Activated T-cell treated with anti-CD3 and anti-CD28 coated beads for 48 hours (primary cell): Measurements from ENCODE around the gene AKIRIN1.
"Not testable (repeated sequence)": the region's sequence is repeated elsewhere in the genome, so short reads cannot be mapped to it uniquely, and the experiment has no call there.

Experiments
- DNase-seq: peaks from one replicate; pipeline ENCODE4 v3.0.0-alpha.2; 2020; ENCODE audit warnings: low read depth

Gene AKIRIN1

GRCh38 chr1:38990738-38991637, at the start of gene AKIRIN1:
TSS of gene AKIRIN1 (plus strand) at chr1:38991276. CDS start at chr1:38991381, 105 bp downstream.
- DNase-seq: peak; percentile 99

GRCh38 chr1:38941527-38942019, 49.5 kb upstream of the AKIRIN1 start, which contains the start of gene RHBDL2:
TSS of gene RHBDL2 (minus strand) at chr1:38941830. CDS start at chr1:38919212, 22,618 bp downstream.
- DNase-seq: no peak

GRCh38 chr1:38942664-38943428, 48.2 kb upstream of the AKIRIN1 start:
- no peak for DNase-seq

GRCh38 chr1:38944547-38944946, 46.5 kb upstream of the AKIRIN1 start:
- no peak for DNase-seq

GRCh38 chr1:38950553-38950952, 40.5 kb upstream of the AKIRIN1 start:
- no peak for DNase-seq

- no peak for DNase-seq
Measured at GRCh38 chr1:38953433-38953860, 37.6 kb upstream of the AKIRIN1 start.

- DNase-seq: no peak
Measured at GRCh38 chr1:38958967-38959366, 32.1 kb upstream of the AKIRIN1 start.

GRCh38 chr1:38962113-38962512, 29.0 kb upstream of the AKIRIN1 start:
- no peak for DNase-seq

- no peak for DNase-seq
Measured at GRCh38 chr1:38962560-38962959, 28.5 kb upstream of the AKIRIN1 start.

GRCh38 chr1:38964140-38964548, 26.9 kb upstream of the AKIRIN1 start:
- no peak for DNase-seq

GRCh38 chr1:38973145-38973544, 17.9 kb upstream of the AKIRIN1 start:
- not testable (repeated sequence) for DNase-seq

- no peak for DNase-seq
Measured at GRCh38 chr1:38973659-38974437, 17.2 kb upstream of the AKIRIN1 start.

- peak; percentile 12 for DNase-seq
Measured at GRCh38 chr1:38977399-38978244, 13.5 kb upstream of the AKIRIN1 start.

GRCh38 chr1:38978245-38978542, 12.9 kb upstream of the AKIRIN1 start:
- DNase-seq: not testable (repeated sequence)

GRCh38 chr1:38979380-38979779, 11.7 kb upstream of the AKIRIN1 start:
- DNase-seq: not testable (repeated sequence)

GRCh38 chr1:38989979-38990378, 1.1 kb upstream of the AKIRIN1 start:
- no peak for DNase-seq

- DNase-seq: no peak
Measured at GRCh38 chr1:38990386-38990737, 714 bp upstream of the AKIRIN1 start.

GRCh38 chr1:38991638-38992411, 749 bp downstream of the AKIRIN1 start:
- no peak for DNase-seq

- DNase-seq: no peak
Measured at GRCh38 chr1:38992412-38993111, 1.5 kb downstream of the AKIRIN1 start.

GRCh38 chr1:38994196-38994595, 3.1 kb downstream of the AKIRIN1 start:
- DNase-seq: no peak
